Skeletal muscle satellite cell (primary cell): ENCODE measurements around the gene USP5.

Source experiments
- H3K27me3 ChIP-seq: 2 replicates; pipeline ENCODE4 v1.7.0; 2013; ENCODE audit warnings: low read length; ENCODE audit not compliant: control insufficient read depth, insufficient read depth
- H3K36me3 ChIP-seq: 2 replicates; pipeline ENCODE4 v1.7.0; 2013; ENCODE audit warnings: mild to moderate bottlenecking, control low read depth, low read length; ENCODE audit not compliant: insufficient read depth
- H3K4me1 ChIP-seq: 2 replicates; pipeline ENCODE4 v1.7.0; 2013; ENCODE audit warnings: low read length; ENCODE audit not compliant: control insufficient read depth, insufficient read depth
- H3K4me2 ChIP-seq: 2 replicates; pipeline ENCODE4 v1.7.0; 2013; ENCODE audit warnings: mild to moderate bottlenecking, low read length
- H3K4me3 ChIP-seq: 2 replicates; pipeline ENCODE4 v1.7.0; 2013; ENCODE audit warnings: low read length
- H3K9ac ChIP-seq: 2 replicates; pipeline ENCODE4 v1.7.0; 2013; ENCODE audit warnings: mild to moderate bottlenecking, low read depth, low read length, moderate library complexity
- H3K9me3 ChIP-seq: replicated peaks from 2 replicates; pipeline ENCODE4 v1.7.0; 2013; ENCODE audit warnings: mild to moderate bottlenecking, control low read depth, low read length

The USP5 gene

DNA sequence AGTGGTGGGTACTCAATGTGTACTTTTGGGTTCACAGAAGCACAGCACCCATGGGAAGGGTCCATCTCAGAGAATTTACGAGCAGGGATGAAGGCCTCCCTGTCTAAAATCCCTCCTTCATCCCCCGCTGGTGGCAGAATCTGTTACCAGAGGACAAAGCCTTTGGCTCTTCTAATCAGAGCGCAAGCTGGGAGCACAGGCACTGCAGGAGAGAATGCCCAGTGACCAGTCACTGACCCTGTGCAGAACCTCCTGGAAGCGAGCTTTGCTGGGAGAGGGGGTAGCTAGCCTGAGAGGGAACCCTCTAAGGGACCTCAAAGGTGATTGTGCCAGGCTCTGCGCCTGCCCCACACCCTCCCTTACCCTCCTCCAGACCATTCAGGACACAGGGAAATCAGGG lies 31.8 kb upstream of the USP5 start:
- Histone ChIP-seq H3K4me2 (no peak overlapping the region), H3K9me3 (no peaks in the 10 kb centered on the region), H3K4me3 (no peak overlapping the region), H3K36me3 (no peaks in the 10 kb centered on the region), H3K27me3 (peaks cover 32% of the 10 kb centered on the region), H3K4me1 (peaks cover 30% of the 10 kb centered on the region), H3K9ac (no peak overlapping the region)

DNA sequence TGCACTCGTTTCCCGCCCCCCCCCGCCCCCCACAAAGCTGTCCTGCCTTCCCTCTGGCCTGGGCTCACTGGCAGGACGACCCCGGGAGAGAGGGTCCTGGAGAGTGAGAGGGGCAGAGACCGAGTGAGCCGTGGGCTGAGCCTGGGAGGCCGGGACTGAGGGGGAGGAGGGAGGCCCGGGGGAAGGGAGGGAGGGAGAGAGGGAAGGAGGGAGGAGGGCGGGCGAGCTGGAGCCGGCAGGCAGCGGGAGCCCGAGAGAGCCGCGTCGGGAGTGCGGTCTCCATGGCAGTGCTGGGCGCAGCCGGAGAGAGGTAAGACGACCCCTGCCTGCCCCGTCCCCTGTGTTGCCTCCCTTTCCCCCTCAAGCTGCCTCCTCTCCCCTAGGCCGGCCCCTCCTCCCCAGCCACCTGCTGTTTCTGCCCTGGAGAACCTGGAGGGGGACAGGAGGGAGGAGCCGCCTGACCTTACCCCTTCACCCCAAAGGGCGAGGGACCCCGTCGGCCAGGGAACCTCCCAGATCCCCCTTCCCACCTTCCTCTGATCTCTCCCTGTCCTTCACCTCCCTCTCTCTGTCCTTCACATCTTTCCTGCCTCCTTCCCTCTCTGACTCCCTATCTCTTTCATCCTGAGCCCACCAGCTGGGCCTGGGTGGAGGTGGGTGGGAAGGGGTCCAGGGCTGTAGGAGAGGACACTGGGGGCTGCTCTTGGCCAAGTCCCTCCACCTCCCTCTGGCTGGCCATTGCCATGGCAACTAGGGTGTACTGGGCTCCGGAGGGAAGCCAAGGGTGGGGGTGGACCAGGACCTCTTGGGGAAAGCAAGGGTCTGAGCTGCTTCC lies 30.1 kb upstream of the USP5 start, which contains the start of gene GPR162:
Gene GPR162 (plus strand): TSS at position 231 of the 835 bp plus-strand sequence. CDS start 2,078 bp downstream, outside the sequence.
- Histone ChIP-seq H3K36me3 (no peaks in the 10 kb centered on the region), H3K4me1 (peaks cover 34% of the 10 kb centered on the region), H3K9me3 (no peaks in the 10 kb centered on the region), H3K4me3 (peak within 1 kb of the TSS; percentile 60), H3K4me2 (peak within 1 kb of the TSS; percentile 80), H3K9ac (no peak within 1 kb of the TSS), H3K27me3 (peaks cover 24% of the 10 kb centered on the region)

DNA sequence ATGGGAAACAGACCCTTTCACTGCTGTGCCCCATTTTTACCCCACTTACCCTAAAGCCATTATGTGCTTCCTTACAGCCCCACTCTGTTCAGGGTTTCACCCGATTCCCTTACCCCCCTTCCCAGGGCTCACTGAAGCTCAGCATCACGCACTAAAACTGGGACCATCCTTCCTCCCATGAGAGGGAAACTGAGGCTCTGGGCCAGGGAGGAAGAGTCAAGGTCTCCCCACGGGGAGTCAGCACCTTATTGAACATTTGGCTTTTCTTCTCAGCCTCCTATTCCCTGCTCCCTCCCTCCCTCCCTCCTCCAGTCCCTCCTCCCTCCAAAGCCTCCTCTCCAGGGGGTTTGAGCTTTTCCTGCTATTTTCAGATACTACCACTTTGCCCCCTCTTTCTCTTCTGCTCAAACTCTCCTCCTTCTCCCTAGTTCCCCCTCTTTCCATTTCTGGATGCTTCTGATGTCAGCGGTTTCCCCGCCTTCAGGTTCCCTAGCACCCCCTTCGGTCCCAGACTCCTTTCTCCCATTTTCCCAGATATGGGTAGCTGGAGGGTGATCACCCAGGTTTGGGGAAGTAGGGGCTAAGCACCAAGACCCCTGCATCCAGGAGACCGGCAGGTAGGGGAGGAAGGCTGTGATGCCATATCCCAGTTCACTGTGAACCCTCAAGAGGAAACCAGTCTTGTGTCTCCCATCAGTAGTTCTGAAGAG lies 29.4 kb upstream of the USP5 start:
- Histone ChIP-seq H3K4me1 (peaks cover 41% of the 10 kb centered on the region), H3K27me3 (peaks cover 24% of the 10 kb centered on the region), H3K36me3 (no peaks in the 10 kb centered on the region), H3K9ac (no peak overlapping the region), H3K4me2 (no peak overlapping the region), H3K9me3 (no peaks in the 10 kb centered on the region), H3K4me3 (no peak overlapping the region)

DNA sequence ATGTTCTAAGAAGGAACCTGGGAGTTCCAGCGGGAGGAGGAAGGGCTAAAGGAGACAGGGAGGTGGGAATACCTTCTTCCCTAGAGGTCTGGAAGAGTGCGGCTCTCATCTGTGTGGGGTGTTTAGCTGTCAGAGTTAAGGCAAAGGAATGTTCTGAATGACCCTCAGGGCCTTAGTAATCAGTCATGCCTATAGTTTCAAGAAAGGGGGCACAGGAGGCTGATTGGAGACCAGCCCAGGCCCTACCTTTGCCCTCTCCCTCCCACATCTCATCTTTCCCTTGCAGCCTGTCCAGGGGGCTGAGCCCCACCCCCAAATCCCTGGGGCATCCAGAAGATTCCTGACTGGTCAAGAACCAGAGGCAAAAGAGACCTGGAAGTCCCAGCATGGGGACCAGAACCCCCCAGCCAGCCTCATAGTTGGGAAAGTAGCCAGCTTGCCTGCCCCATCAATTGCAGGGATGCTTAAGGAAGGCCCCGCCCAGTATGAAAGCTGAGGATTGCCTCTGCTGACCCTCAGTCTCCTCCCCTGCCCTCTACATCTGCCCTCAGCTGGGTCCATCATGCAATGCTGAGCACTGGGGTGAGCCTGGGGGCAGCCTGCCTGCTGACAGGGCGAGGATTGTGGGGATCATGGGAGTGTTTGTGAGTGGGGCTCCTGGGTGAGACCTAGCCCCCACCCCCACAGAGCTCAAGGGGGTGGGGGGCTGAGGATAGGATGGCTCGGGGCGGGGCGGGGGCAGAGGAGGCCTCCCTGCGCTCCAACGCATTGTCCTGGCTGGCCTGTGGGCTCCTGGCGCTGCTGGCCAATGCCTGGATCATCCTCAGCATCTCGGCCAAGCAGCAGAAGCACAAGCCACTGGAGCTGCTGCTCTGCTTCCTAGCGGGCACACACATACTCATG lies 28.5 kb upstream of the USP5 start:
- H3K4me3 ChIP-seq: no peak overlapping the region
- no peak overlapping the region for H3K9ac ChIP-seq
- H3K36me3 ChIP-seq: no peaks in the 10 kb centered on the region
- no peaks in the 10 kb centered on the region for H3K9me3 ChIP-seq
- peaks cover 24% of the 10 kb centered on the region for H3K27me3 ChIP-seq
- no peak overlapping the region for H3K4me2 ChIP-seq
- peaks cover 42% of the 10 kb centered on the region for H3K4me1 ChIP-seq

DNA sequence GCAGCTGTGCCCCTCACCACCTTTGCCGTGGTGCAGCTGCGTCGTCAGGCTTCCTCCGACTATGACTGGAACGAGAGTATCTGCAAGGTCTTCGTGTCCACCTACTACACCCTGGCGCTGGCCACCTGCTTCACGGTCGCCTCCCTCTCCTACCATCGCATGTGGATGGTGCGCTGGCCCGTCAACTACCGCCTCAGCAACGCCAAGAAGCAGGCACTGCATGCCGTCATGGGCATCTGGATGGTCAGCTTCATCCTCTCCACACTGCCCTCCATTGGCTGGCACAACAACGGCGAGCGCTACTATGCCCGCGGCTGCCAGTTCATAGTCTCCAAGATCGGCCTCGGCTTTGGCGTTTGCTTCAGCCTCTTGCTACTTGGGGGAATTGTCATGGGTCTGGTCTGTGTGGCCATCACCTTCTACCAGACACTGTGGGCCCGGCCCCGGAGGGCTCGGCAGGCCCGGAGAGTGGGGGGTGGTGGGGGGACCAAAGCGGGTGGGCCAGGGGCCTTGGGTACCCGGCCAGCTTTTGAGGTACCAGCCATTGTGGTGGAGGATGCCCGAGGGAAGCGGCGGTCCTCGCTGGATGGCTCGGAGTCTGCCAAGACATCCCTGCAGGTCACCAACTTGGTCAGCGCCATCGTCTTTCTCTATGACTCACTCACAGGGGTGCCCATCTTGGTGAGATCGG lies 27.7 kb upstream of the USP5 start:
- Histone ChIP-seq H3K9ac (no peak overlapping the region), H3K27me3 (peaks cover 24% of the 10 kb centered on the region), H3K9me3 (no peaks in the 10 kb centered on the region), H3K36me3 (no peaks in the 10 kb centered on the region), H3K4me3 (no peak overlapping the region), H3K4me1 (peaks cover 42% of the 10 kb centered on the region), H3K4me2 (no peak overlapping the region)

DNA sequence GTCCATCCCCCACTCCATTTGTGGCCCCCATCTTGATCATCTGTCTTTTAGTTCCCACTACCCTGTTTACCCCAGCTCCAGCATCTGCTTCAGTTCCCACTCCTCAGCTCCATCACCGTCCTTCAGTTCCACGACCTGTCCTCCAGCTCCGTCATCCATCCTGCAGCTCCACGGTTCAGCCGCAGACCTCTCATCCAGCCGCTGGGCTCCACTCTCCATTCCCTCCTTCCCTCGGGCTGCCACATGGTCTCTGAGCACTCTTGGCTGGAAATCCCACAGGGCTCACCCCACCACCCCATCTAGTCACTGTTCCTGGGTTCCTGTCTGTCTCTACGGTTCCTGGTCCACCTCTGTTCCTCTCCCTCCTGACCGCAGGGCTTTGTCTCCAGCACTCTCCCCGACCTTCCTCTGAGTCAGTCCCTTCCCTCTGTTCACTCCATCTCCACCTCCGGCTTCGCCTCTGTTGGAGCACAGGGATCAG lies 27.0 kb upstream of the USP5 start:
- H3K9me3 ChIP-seq: no peaks in the 10 kb centered on the region
- peak overlapping the region; percentile 19 for H3K9ac ChIP-seq
- no peaks in the 10 kb centered on the region for H3K36me3 ChIP-seq
- H3K4me2 ChIP-seq: peak overlapping the region; percentile 79
- peak overlapping the region; percentile 61 for H3K4me3 ChIP-seq
- peaks cover 24% of the 10 kb centered on the region for H3K27me3 ChIP-seq
- H3K4me1 ChIP-seq: peaks cover 41% of the 10 kb centered on the region

DNA sequence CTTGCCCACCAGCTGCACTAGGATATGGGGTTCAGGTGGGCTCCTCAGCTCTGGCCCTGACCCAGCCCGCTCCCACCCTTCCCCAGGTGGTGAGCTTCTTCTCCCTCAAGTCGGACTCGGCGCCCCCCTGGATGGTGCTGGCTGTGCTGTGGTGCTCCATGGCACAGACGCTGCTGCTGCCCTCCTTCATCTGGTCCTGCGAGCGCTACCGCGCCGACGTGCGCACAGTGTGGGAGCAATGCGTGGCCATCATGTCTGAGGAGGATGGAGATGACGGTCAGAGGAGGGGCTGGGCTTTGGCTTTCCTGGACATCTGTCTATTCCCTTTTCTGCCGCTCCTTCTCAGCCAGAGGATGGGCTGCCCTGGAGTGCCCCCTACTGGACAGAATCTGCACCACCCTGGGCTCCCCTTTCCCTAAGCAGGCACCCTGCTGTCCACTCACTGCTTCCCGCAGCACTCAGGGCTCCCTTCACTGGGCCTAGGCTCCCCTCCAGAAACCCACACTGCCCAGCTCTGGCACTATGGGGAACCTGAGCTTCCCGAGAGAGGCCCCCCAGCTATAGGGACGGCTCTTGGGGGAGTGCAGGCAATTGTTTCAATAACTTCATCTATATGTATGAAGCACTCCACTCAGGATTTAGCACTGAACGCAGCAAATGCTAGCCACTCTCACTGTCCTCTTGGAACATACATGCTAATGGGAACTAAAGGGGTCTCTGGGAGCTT lies 26.4 kb upstream of the USP5 start:
- H3K9ac ChIP-seq: peak overlapping the region; percentile 19
- H3K9me3 ChIP-seq: no peaks in the 10 kb centered on the region
- H3K4me1 ChIP-seq: peaks cover 38% of the 10 kb centered on the region
- H3K36me3 ChIP-seq: peaks cover 5% of the 10 kb centered on the region
- H3K27me3 ChIP-seq: peaks cover 24% of the 10 kb centered on the region
- H3K4me3 ChIP-seq: peak overlapping the region; percentile 61
- peak overlapping the region; percentile 79 for H3K4me2 ChIP-seq

DNA sequence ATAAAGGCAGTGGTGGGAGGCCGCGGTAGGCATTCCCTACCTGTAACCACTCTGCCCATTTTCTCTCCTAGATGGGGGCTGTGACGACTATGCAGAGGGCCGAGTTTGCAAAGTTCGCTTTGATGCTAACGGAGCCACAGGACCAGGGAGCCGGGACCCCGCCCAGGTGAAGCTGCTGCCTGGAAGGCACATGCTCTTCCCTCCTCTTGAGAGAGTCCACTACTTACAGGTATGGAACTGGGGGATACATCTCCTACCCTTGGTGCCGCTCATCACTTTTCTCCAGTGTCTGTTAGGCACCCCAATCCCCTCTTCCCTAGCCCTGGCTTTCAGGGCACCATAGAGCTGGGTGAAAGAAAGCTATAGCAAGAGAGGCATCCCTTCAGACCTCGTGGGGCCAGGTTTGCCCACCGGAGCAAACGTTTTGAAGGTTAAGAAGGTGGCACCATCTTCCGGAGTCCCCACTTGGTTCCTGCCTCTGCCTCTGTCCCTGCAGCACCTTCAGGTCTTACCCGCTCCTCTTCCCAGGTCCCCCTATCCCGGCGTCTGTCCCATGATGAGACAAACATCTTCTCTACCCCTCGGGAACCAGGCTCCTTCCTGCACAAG lies 25.7 kb upstream of the USP5 start:
- Histone ChIP-seq H3K4me1 (peaks cover 34% of the 10 kb centered on the region), H3K9me3 (no peaks in the 10 kb centered on the region), H3K4me3 (no peak overlapping the region), H3K36me3 (peaks cover 11% of the 10 kb centered on the region), H3K9ac (no peak overlapping the region), H3K4me2 (no peak overlapping the region), H3K27me3 (peaks cover 22% of the 10 kb centered on the region)

DNA sequence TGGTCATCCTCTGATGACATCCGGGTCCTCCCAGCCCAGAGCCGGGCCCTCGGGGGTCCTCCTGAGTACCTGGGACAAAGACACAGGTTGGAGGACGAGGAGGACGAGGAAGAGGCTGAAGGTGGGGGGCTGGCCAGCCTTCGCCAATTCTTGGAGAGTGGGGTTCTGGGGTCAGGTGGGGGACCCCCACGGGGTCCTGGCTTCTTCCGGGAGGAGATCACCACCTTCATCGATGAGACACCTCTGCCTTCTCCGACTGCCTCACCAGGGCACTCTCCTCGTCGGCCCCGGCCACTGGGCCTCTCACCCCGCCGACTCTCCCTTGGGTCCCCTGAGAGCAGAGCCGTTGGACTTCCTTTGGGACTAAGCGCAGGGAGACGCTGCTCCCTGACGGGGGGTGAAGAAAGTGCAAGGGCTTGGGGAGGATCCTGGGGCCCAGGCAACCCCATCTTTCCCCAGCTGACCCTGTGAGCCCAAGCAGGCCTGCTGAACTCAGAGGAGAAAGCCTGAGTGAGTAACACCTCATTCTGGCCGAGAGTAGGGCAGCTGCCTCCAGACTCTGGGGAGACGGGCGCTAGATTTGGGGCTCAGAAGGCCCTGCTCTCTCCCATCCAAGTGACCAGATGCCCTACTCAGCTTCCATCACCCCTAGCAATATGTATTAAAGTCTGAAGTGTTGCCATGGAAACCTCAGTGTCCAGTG lies 25.1 kb upstream of the USP5 start:
- peaks cover 30% of the 10 kb centered on the region for H3K4me1 ChIP-seq
- H3K4me2 ChIP-seq: peak overlapping the region; percentile 56
- peaks cover 17% of the 10 kb centered on the region for H3K36me3 ChIP-seq
- peaks cover 20% of the 10 kb centered on the region for H3K27me3 ChIP-seq
- H3K9ac ChIP-seq: peak overlapping the region; percentile 43
- H3K9me3 ChIP-seq: no peaks in the 10 kb centered on the region
- H3K4me3 ChIP-seq: no peak overlapping the region
